Activated T-helper 1 cell treated with Interleukin-2 at 50 U/mL for 16 hours (primary cell): ENCODE results near the gene CCDC33.

Source experiments
- DNase-seq: peaks from one replicate; pipeline ENCODE4 v3.0.0-alpha.2; 2020; ENCODE audit warnings: low read depth

The CCDC33 gene

GRCh38 chr15:74259292-74259648 lies 23.1 kb downstream of the CCDC33 start:
- no peak for DNase-seq

DNA sequence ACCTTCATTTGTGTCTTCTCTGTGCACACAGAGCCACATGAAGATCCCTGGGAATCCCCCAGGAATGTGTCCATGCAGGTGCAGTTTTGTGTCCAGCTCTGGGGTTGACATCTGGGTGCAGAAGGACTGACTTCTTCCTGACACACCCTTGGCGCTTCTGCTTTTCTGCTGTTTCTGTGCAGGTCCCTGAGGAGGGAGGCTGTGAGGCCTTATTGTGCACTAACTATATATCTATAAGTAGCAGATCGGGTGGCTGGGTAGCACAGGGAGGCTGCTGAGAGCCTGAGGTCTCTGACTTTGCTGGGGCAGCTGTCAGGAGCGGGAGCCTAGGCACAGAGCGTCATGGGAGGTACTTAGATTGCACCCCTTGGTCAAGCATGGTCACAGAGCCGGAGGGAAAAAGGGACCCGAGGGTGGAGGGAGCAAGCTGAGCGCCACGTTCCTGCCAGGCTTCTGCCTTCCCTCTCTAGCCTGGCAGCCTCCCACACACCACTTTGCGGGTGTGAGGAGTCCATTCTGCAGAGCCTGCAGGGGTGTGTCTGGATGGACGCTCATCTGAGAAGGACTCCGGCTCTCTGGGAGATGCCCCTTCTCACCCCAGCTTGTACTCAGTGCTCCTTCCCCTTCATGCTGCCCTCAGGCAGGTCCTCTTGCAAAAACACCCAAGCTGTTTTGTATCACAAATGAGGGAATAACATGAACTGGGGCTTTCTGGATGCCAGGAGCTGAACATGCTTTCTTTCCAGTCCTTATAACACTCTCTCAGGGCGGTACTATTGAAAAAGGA lies 23.9 kb downstream of the CCDC33 start:
- no peak for DNase-seq

DNA sequence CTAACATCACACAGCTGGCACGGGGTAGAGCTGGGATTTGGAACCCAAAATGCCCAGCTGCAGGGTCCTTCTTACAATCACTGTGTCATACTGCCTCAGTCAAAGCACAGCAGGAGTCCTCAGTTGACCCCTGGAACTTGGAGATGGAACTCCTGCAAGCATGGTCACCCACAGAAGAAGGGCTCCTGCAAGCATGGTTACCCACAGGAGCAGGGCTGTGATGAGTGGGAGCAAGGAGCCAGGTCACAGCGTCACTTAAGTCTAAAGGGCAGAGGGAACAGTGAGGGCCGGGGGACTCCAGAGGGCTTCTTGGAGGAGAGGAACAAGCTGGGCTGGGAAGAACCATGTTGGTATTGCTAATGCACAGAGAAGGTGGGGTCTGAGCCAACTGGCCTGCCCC lies 24.9 kb downstream of the CCDC33 start:
- no peak for DNase-seq

DNA sequence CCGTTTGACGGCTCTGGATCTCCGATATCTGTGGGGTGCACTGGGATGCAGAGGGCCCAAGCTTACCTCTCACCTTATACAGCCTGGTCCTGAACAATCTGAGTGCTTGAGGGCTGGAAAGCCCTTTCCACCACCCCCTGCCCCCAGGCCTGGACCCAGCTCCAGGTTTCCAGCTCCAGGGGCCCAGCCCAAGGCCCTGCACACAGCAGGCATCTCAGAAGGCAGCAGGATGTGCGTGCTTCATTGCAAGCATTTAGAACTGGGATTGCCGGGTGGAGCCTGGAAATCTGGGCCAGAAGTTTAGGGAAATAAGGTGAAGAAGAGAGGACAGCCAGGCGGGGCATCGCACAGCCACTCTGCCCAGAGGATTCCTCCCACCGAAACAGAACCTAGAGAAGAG lies 25.6 kb downstream of the CCDC33 start:
- no peak for DNase-seq

DNA sequence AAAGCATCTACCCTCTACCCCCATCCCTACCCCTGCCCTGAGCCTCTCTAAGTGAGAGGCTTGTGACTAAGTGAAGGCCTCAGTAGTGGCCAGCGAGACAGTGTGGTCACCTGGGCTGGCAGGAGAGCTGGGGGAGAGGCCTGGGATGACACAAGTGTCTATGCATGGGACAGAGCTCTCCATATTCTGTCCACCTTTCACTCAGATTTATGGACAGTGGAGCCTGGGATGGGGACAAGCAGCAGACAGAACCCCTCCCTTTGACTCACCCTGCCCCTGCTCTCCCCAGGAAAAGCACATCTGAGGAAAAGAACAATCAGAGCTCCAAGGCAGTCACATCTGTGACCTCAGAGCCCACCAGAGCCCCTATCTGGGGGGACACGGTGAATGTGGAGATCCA lies 26.0 kb downstream of the CCDC33 start:
- DNase-seq, result no peak

DNA sequence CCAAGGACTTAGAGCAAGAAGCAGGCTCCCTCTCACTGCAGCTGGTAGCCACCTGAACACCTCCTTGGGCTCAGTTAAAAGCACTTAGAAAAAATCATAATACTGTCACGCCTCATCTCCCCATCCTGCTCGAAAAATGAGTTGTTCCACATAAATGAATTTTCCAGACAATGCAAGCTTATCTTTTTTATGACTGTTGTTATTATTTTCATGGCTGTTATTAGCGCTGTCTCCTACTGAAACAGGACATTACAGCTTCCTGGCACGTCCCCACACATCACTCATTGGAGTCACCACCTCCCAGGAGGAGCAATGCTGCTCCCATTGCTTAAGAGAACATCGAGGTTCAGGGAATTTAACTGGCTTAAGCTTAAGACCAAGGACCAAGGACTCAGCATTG lies 26.5 kb downstream of the CCDC33 start:
- no peak for DNase-seq

GRCh38 chr15:74263466-74263865 lies 27.3 kb downstream of the CCDC33 start:
- no peak for DNase-seq

DNA sequence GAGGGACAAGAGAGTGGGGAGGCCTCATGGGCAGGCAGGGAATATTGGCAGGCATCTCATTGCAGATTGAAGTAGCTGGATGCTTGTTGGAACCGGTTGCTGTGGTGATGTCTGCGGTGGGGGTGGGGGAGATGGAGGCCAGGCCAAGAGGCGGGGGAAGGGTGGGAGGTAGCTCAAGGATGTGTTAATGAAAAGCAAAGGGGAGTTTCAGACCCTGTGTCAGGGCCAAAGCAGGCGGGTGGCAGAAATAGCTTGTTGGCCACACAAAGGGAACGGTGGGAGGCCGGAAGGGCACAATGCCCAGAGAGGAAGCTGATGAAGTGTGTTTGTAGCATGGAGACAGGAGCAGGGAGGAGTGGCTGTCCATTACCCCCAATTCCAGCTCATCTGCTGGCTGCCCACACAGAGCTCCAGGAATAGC lies 28.0 kb downstream of the CCDC33 start:
- DNase-seq, result no peak

- DNase-seq, result no peak
These were observed 29.0 kb downstream of the CCDC33 start for GRCh38 chr15:74265046-74265639.

DNA sequence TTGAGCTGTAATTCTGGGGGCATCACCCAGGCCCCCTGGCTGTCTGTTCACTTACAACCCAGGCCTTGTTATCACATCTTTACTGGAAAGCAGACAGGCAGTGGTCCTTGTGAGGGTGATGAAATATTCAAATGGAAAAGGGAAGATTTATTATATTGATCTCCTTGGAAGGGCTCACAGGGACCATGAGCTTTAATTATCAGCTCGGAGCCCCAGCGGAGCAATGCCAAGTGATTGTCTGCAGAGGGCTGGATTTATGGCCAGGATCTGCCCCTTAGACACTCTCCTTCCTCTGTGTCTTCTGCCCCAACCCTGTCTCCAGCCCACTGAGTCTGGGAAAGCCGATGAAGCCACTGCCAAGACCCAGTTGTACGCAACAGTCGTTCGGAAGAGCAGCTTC lies 31.9 kb downstream of the CCDC33 start:
- no peak for DNase-seq

- no peak for DNase-seq
These were observed 33.4 kb downstream of the CCDC33 start for GRCh38 chr15:74269362-74270035.

- no peak for DNase-seq
These were observed 34.0 kb downstream of the CCDC33 start for GRCh38 chr15:74270155-74270554.

- DNase-seq, result no peak
These were observed 34.9 kb downstream of the CCDC33 start for GRCh38 chr15:74270854-74271520.

DNA sequence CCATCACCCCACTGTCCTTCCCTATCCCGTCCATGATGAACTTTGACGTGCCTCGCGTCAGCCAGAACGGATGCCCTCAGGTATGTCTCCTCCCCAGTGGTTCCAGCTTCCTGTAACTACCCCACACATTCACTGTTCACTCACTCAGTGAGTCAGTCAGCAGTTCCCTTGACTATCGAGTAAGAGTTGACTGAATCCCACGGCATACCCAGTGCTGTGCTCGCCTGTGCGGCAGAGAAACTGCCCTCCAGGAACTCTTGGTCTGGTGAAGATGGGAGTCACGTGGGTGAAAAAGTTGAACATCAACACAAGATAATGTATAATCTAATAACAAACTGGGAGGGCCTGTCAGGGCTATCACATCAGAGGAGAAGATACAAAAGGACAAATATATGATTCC lies 36.7 kb downstream of the CCDC33 start:
- DNase-seq, result no peak

DNA sequence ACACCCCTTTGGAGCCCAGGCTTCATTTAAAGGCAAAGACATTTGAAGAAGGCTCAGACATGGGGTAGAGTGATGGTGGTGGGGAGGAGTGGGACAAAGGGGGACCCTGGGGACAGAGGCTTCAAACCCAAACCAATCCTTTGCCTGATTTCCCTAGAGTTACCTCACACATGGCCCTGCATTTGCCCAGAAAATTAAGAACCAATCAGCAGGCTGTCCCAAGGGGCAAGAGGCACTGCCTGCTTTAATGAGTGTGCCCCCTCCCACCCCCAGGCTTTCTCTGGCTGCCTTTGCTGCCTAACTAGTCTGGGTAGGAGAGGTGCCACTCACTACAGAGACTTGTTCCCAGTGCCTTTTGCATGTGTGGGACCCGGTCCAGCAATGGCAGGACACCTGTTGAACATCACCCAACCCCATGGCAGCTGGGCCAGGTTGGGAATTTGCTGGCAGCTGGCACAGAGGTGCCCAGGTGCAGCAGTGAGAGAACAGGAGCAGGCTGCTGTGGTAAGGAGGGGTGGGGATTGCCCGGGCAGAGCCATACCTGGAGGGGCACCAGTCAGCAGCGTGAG lies 38.4 kb downstream of the CCDC33 start:
- no peak for DNase-seq

DNA sequence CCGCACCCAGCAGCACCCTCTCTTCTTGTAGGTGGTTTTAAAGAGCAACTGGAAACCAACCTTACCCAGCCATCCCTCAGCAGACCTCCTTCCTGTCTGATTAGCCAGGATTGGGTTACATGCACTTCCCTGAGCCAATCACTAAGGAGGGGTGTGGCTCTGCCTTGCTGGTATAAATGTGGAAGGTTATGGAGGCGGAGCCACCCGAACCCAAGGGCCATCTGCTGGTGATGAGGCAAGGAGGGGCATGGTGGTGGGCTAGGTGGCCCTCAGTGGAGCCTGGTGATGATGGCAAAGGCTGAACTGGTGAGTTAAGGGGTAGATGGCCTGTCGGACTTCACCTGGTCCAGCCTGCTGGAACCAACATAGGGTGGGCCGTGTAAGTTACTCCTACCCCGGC lies 39.8 kb downstream of the CCDC33 start:
- no peak for DNase-seq

DNA sequence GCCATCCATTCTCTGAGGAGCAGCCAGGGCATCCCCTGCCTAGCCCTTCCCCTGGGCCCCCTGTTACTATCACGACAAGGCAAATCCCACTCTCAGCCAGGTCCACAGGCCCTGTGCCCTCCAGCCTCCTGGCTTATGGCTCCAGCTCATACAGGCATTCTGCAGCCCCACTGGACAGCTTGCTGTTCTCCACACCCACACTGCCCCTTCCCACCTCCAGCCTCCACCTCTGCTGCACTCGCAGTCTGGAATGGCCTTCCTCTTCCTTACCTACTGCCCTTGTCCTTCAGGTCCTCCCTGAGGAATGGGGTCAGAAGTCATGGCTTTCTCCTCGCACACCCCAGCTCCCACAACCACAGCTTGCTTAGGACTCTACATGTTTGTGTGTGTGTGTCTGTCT lies 40.4 kb downstream of the CCDC33 start:
- DNase-seq, result no peak

- DNase-seq, result no peak
These were observed 41.2 kb downstream of the CCDC33 start for GRCh38 chr15:74277242-74277810.

- no peak for DNase-seq
These were observed 42.1 kb downstream of the CCDC33 start for GRCh38 chr15:74278207-74278606.

DNA sequence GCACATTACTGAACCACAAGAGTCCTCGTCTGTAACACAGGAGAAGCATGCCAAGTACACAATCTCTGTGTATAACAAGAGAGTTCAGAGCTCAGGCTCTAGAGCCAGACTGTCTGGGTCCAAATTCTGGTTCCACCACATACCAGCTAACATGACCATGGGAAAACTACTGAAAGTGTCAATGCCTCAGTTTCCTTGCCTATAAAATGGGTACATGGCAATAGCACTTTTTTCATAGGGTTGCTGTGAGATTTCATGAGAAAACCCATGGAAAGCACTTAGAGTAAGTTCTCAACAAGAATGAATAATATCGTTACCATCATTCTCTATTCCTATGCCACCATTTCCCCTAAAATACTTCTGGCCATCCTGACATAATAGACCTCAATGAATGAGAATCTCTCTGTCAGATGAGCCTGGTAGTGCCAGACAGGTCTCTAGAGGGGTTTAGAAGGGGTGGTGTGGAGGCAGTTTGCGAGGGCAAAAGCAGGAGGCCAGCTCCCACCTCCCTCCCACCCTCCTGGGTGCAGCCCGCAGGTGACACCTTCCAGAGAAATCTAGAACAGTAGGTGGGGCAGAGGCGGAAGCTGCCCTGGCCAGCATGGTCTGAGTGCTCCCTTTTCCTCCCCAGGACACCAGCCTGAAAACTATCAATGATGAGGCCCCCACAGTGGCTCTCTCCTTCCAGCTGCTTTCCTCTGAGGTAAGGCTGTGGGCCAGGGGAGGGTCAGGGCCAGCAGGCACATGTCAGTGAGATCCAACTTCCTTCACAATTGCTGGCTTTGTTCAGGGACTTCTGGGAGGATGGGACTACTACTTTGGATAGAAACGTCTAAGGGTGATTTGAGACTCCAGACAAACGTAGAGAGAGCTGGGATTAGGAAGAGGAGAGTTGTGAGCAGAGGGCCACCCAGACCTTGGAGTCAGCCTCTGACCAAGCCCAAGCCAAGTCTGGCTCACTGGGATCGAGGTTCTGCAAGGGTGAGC lies 45.3 kb downstream of the CCDC33 start:
- DNase-seq, result no peak

DNA sequence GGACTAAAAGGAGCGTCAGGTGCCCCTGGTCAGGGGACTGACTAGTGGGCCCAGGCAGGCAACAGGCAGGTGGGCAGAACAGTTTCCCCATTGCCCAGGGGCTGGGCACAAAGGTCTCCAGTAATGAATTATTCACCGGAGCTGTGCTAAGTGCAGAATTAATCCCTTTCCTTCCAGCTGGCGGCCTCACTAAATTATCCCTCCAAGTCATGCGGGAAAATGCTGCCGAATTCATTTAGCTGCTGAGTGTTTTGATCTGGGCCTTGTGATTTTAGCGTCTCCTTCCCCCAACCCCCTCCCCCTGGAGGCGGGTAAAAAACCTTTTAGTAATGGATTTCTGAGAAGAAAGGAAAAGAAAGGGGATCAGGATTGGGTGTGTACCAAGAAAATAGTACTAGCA lies 47.2 kb downstream of the CCDC33 start:
- no peak for DNase-seq
